GM19467 (cell line): Measurements from ENCODE around the gene PRICKLE1.

Experiments
- ATAC-seq: cut with Tn5 transposase; IDR thresholded peaks from one replicate; pipeline ENCODE4 v1.9.1; 2021; ENCODE audit warnings: mild to moderate bottlenecking, moderate library complexity; ENCODE audit not compliant: unreplicated experiment

Gene PRICKLE1

GRCh38 chr12:42463671-42464070, 125.9 kb downstream of the PRICKLE1 start:
- no peak for ATAC-seq

- ATAC-seq = no peak
Measured at GRCh38 chr12:42462486-42462885, 127.1 kb downstream of the PRICKLE1 start.

GRCh38 chr12:42459336-42459847, 130.2 kb downstream of the PRICKLE1 start:
- no peak for ATAC-seq

- ATAC-seq = no peak
Measured at GRCh38 chr12:42458575-42458974, 131.0 kb downstream of the PRICKLE1 start.

GRCh38 chr12:42450248-42450647, 139.3 kb downstream of the PRICKLE1 start:
- no peak for ATAC-seq

- no peak for ATAC-seq
Measured at GRCh38 chr12:42448841-42449240, 140.7 kb downstream of the PRICKLE1 start.

GRCh38 chr12:42447371-42447786, 142.2 kb downstream of the PRICKLE1 start:
- no peak for ATAC-seq

- ATAC-seq = no peak
Measured at GRCh38 chr12:42446761-42447160, 142.8 kb downstream of the PRICKLE1 start.

GRCh38 chr12:42445891-42446290, 143.7 kb downstream of the PRICKLE1 start:
- no peak for ATAC-seq

GRCh38 chr12:42444192-42444943, 145.2 kb downstream of the PRICKLE1 start:
- no peak for ATAC-seq

- no peak for ATAC-seq
Measured at GRCh38 chr12:42442888-42443287, 146.7 kb downstream of the PRICKLE1 start.

- no peak for ATAC-seq
Measured at GRCh38 chr12:42442311-42442759, 147.2 kb downstream of the PRICKLE1 start.

GRCh38 chr12:42440608-42441007, 148.9 kb downstream of the PRICKLE1 start:
- no peak for ATAC-seq

GRCh38 chr12:42432517-42433140, 156.9 kb downstream of the PRICKLE1 start:
- ATAC-seq = no peak

GRCh38 chr12:42428850-42429249, 160.7 kb downstream of the PRICKLE1 start:
- ATAC-seq = no peak

GRCh38 chr12:42426746-42427145, 162.8 kb downstream of the PRICKLE1 start:
- ATAC-seq = no peak

- no peak for ATAC-seq
Measured at GRCh38 chr12:42422785-42423184, 166.8 kb downstream of the PRICKLE1 start.

GRCh38 chr12:42421844-42422779, 167.4 kb downstream of the PRICKLE1 start:
- ATAC-seq = peak; percentile 64

GRCh38 chr12:42420395-42420794, 169.2 kb downstream of the PRICKLE1 start:
- ATAC-seq = no peak

- ATAC-seq = no peak
Measured at GRCh38 chr12:42410340-42410739, 179.2 kb downstream of the PRICKLE1 start.

- ATAC-seq = no peak
Measured at GRCh38 chr12:42409471-42409870, 180.1 kb downstream of the PRICKLE1 start.
